Thyroid gland (tissue), 4 donors: ENCODE data around the gene TRIM51G.
"Not testable (repeated sequence)": the region's sequence is repeated elsewhere in the genome, so short reads cannot be mapped to it uniquely, and the experiment has no call there.

Experiments
- POLR2A ChIP-seq, 2 donors: fragments of 450-650 bp; IDR thresholded peaks; one replicate each; pipeline ENCODE4 v1.6.1; 2017; ENCODE audit warnings: antibody characterized with exemption in 2 of 2, mild to moderate bottlenecking in 2 of 2, moderate library complexity in 1 of 2
- TF ChIP-seq, protein P1 (sequence below), 6 experiments: fragments of 200-600 bp in 3 of 6; fragments of 450-650 bp in 3 of 6; sonication (generic) in 3 of 6; IDR thresholded peaks; one replicate each; pipeline ENCODE4 v1.5.1; 2016 to 2019; ENCODE audit warnings: antibody characterized with exemption in 6 of 6, mild to moderate bottlenecking in 2 of 6, inconsistent platforms in 1 of 6, moderate library complexity in 1 of 6

DNA sequence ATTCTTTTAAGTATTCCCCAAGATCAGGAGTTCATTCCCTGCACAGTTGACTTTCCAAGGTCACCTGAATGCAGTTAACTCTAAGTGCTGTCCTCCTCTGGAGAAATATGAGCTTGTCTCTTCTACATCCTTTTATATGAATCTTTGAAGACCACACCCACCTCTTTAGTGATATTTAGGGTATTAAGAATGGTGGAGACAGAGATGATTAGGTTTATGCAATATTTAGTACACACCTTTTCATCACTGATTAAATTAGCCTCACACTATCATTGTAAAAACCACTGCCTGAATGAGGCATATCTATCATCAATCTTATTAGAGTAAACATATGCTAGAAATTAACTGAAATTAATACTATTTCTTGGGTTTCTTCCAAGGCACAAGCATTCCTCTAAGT is at the start of gene TRIM51G:
- TF ChIP-seq, protein P1, sequence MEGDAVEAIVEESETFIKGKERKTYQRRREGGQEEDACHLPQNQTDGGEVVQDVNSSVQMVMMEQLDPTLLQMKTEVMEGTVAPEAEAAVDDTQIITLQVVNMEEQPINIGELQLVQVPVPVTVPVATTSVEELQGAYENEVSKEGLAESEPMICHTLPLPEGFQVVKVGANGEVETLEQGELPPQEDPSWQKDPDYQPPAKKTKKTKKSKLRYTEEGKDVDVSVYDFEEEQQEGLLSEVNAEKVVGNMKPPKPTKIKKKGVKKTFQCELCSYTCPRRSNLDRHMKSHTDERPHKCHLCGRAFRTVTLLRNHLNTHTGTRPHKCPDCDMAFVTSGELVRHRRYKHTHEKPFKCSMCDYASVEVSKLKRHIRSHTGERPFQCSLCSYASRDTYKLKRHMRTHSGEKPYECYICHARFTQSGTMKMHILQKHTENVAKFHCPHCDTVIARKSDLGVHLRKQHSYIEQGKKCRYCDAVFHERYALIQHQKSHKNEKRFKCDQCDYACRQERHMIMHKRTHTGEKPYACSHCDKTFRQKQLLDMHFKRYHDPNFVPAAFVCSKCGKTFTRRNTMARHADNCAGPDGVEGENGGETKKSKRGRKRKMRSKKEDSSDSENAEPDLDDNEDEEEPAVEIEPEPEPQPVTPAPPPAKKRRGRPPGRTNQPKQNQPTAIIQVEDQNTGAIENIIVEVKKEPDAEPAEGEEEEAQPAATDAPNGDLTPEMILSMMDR (IDR thresholded peaks at IDR 0.05), result not testable (repeated sequence)
- not testable (repeated sequence) for TF ChIP-seq POLR2A (IDR thresholded peaks at IDR 0.05)
